Glutamatergic neuron (in vitro differentiated cells): ENCODE measurements around the gene BMP2. TPM values are rescaled to one million over a fixed set of nuclear protein-coding genes. Genes with fewer than 3 reads are reported as not detected.

Experiments used
- DNase-seq: peaks from one replicate; pipeline ENCODE4 v3.0.0; 2022
- H3K27ac Mint-ChIP-seq: one replicate; pipeline ENCODE4 v1.8.0; 2020; ENCODE audit warnings: mild to moderate bottlenecking, mixed read lengths, inconsistent platforms; ENCODE audit not compliant: unreplicated experiment
- H3K27me3 Mint-ChIP-seq: one replicate; pipeline ENCODE4 v1.8.0; 2020; ENCODE audit warnings: mild to moderate bottlenecking, moderate library complexity, mixed read lengths, inconsistent platforms; ENCODE audit not compliant: unreplicated experiment
- H3K36me3 Mint-ChIP-seq: one replicate; pipeline ENCODE4 v1.8.0; 2020; ENCODE audit warnings: mild to moderate bottlenecking, mixed read lengths, inconsistent platforms; ENCODE audit not compliant: unreplicated experiment
- H3K4me1 Mint-ChIP-seq: one replicate; pipeline ENCODE4 v1.8.0; 2020; ENCODE audit warnings: mild to moderate bottlenecking, low read depth, mixed read lengths, inconsistent platforms; ENCODE audit not compliant: unreplicated experiment
- H3K4me3 Mint-ChIP-seq: one replicate; pipeline ENCODE4 v1.8.0; 2020; ENCODE audit warnings: mild to moderate bottlenecking, mixed read lengths, inconsistent platforms; ENCODE audit not compliant: unreplicated experiment
- H3K9me3 Mint-ChIP-seq: one replicate; pipeline ENCODE4 v1.8.0; 2020; ENCODE audit warnings: mild to moderate bottlenecking, moderate library complexity, mixed read lengths, inconsistent platforms; ENCODE audit not compliant: unreplicated experiment
- CTCF ChIP-seq: fragments of 200-600 bp; sonication (generic); IDR thresholded peaks from one replicate; pipeline ENCODE4 v1.5.0; 2021; ENCODE audit not compliant: partially characterized antibody, unreplicated experiment
- total RNA-seq: library from RNA; stranded (reverse); fragmentation: NEBNext Ultra II Directional; extraction: Animal tissue kit (Norgen Biotek cat#: 25700); gene quantifications from one replicate; pipeline ENCODE4 v1.2.1, GENCODE V29; 2021; ENCODE audit not compliant: unreplicated experiment

BMP2 gene
- total RNA-seq, 1 donor from 2014 or later: 0.66 TPM

- no peaks in the 10 kb centered on the region for H3K9me3 Mint-ChIP-seq
- no peaks in the 10 kb centered on the region for H3K4me1 Mint-ChIP-seq
- no peak overlapping the region for H3K4me3 Mint-ChIP-seq
These were observed 25.3 kb downstream of the BMP2 start for GRCh38 chr20:6792789-6793188.

GRCh38 chr20:6802227-6802626, 34.7 kb downstream of the BMP2 start:
- H3K27me3 Mint-ChIP-seq: no peaks in the 10 kb centered on the region
- DNase-seq: no peak
- no peak overlapping the region for H3K27ac Mint-ChIP-seq
- H3K4me3 Mint-ChIP-seq: no peak overlapping the region
- no peaks in the 10 kb centered on the region for H3K4me1 Mint-ChIP-seq
- H3K36me3 Mint-ChIP-seq: no peaks in the 10 kb centered on the region
- H3K9me3 Mint-ChIP-seq: no peaks in the 10 kb centered on the region
- no peak for TF ChIP-seq CTCF

More at GRCh38 chr20:6792789-6793188, 25.3 kb downstream of the BMP2 start:
- Mint-ChIP-seq H3K27me3 (no peaks in the 10 kb centered on the region), H3K27ac (no peak overlapping the region), H3K36me3 (no peaks in the 10 kb centered on the region)
- no peak for TF ChIP-seq CTCF
- DNase-seq: no peak

- Mint-ChIP-seq H3K4me1 (no peaks in the 10 kb centered on the region), H3K27me3 (no peaks in the 10 kb centered on the region), H3K36me3 (no peaks in the 10 kb centered on the region), H3K9me3 (no peaks in the 10 kb centered on the region), H3K27ac (no peak overlapping the region), H3K4me3 (no peak overlapping the region)
- no peak for TF ChIP-seq CTCF
- no peak for DNase-seq
These were observed 38.8 kb downstream of the BMP2 start for GRCh38 chr20:6806275-6806674.

- Mint-ChIP-seq H3K36me3 (no peaks in the 10 kb centered on the region), H3K27me3 (no peaks in the 10 kb centered on the region), H3K4me1 (no peaks in the 10 kb centered on the region), H3K4me3 (no peak overlapping the region), H3K27ac (no peak overlapping the region), H3K9me3 (no peaks in the 10 kb centered on the region)
- DNase-seq: no peak
- TF ChIP-seq CTCF: no peak
These were observed 44.0 kb downstream of the BMP2 start for GRCh38 chr20:6811262-6812035.

- no peak overlapping the region for H3K27ac Mint-ChIP-seq
- TF ChIP-seq CTCF: no peak
- no peak for DNase-seq
- H3K4me1 Mint-ChIP-seq: no peaks in the 10 kb centered on the region
- no peaks in the 10 kb centered on the region for H3K36me3 Mint-ChIP-seq
- H3K4me3 Mint-ChIP-seq: no peak overlapping the region
- H3K27me3 Mint-ChIP-seq: no peaks in the 10 kb centered on the region
- no peaks in the 10 kb centered on the region for H3K9me3 Mint-ChIP-seq
These were observed 45.0 kb downstream of the BMP2 start for GRCh38 chr20:6812530-6812929.
